ENCODE results near the gene NOTUM. TPM values are rescaled to one million over a fixed set of nuclear protein-coding genes. Genes with fewer than 3 reads are reported as not detected.

Gene NOTUM
- total and polyA plus RNA-seq, 10 of the 15 experiments (the other 5 are each of a cell fraction or from before 2014, with no cell fraction given) = 0.04 to 0.13 TPM; not detected in 8

DNA sequence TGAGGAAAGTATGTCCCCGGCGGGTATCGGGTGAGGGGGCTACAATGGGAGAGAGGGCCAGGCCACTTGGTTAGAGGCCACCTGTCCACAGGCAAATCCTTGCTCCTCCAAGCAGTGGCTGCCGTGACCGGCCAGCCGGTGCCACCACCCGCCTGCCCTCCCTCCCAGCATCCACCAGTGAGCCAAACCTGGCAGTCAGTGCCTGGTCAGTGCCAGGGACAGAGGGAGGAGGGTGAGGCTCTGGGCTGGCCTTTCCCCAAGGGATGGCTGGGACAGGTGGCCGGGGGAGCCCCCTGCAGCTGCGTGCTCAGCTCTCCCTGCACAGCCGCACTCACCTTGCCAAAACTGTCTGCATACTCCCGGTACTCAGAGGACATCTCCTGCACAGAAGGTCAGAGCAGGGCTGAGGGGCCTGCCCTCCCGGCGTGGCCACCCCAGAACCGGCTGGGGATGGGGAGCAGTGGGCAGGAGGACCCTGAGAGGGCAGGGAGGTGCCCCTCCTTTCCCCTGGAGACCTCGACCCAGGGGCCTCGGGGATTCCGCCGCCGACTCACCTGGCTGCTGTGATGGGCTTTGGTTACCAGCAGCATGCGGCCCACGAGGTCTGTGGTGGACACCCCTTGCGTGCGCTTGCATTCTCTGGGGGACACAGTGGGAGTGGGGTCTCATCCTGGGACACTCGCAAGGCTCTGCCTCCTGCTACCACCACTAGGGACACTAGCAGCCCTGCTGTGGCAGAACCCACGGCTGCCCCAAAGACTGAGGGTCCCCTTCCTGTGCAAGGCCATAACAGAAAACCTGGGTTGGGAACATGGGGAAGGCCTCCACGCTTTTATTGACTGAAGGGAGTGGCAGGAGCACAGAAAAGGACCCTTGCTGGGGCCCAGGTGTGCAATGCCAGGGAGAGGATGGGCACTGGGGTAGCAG, 53.5 kb downstream of the NOTUM start:
- Histone ChIP-seq H3K4me2 (ENCODE audit: control insufficient read depth, insufficient read depth) (no peak overlapping the region), H3K4me1 (ENCODE audit: control insufficient read depth, insufficient read depth, low read length) (peaks cover 5% of the 10 kb centered on the region; the same call in 1 of the 2 replicates), H3K4me3 (no peak overlapping the region), H2AFZ (ENCODE audit: control insufficient read depth, low read depth, low read length) (no peak overlapping the region), H3K9me3 (replicated peaks; ENCODE audit: control insufficient read depth, insufficient read depth, low read length) (no peaks in the 10 kb centered on the region), H3K9ac (ENCODE audit: control insufficient read depth, insufficient read depth, low read length) (no peak overlapping the region), H3K27me3 (replicated peaks in 1 of 2; ENCODE audit: control insufficient read depth in 2 of 2, insufficient read depth in 2 of 2, low read length in 1 of 2) (no peaks in the 10 kb centered on the region), H3K36me3 (ENCODE audit: control insufficient read depth in 2 of 2, insufficient read depth in 2 of 2, low read length in 1 of 2) (peaks cover 0 to 5% of the 10 kb centered on the region in 2 experiments; a peak in 3 of 4 replicates), H4K20me1 (ENCODE audit: control insufficient read depth, insufficient read depth) (no peaks in the 10 kb centered on the region), H3K27ac (ENCODE audit: control insufficient read depth, insufficient read depth) (no peak overlapping the region), H3K79me2 (ENCODE audit: control insufficient read depth, insufficient read depth, low read length) (peaks cover 13% of the 10 kb centered on the region)
- BruUV-seq (replicated peaks) = no TSS peak
- WGBS (ENCODE audit: insufficient coverage, insufficient replicate concordance, low lambda C conversion rate, missing lambda C conversion rate) = 82% methylated on average over 26 of the region's 26 CpGs
- FAIRE-seq (no peak), ATAC-seq (no peak), DNase-seq (ENCODE audit: low read depth, low spot score) (no peak)
- ChIA-PET CTCF (interaction anchor here (0.6 kb wide), 1 partner anchor 24 kb away, joined by 4 read pairs; no protein-coding TSS in a partner anchor), POLR2A (no interaction called here), SMC1A (ENCODE audit: uncharacterized antibody, unreplicated experiment) (no interaction called here), RAD21 (ENCODE audit: unreplicated experiment) (no interaction called here)
- in situ Hi-C loops (cut with MboI) = no loop called here
- TF ChIP-seq ZBED1 (IDR thresholded peaks at IDR 0.05; ENCODE audit: borderline replicate concordance) = no peak
- no peak for TF ChIP-seq HDGF (IDR thresholded peaks at IDR 0.05)
- no peak for TF ChIP-seq E4F1 (IDR thresholded peaks at IDR 0.05; ENCODE audit: borderline replicate concordance, partially characterized antibody)
- no peak for TF ChIP-seq E2F4 (IDR thresholded peaks at IDR 0.05; ENCODE audit: low read depth, low read length)
- no peak for TF ChIP-seq ZNF622 (IDR thresholded peaks at IDR 0.05)
- no peak for TF ChIP-seq PAX8 (IDR thresholded peaks at IDR 0.05)
- TF ChIP-seq MAX (IDR thresholded peaks at IDR 0.05; ENCODE audit: low read depth, low read length) = no peak
- no peak for TF ChIP-seq MXI1 (IDR thresholded peaks at IDR 0.05; ENCODE audit: low read depth, low read length)
- TF ChIP-seq ESRRA (IDR thresholded peaks at IDR 0.05; ENCODE audit: low read length) = no peak
- TF ChIP-seq CHD4 (IDR thresholded peaks at IDR 0.05) = no peak
- TF ChIP-seq MTA3 (IDR thresholded peaks at IDR 0.05; ENCODE audit: borderline replicate concordance, low read length) = no peak
- TF ChIP-seq SMC3 (IDR thresholded peaks at IDR 0.05; ENCODE audit: borderline replicate concordance, low read length) = no peak
- TF ChIP-seq CHD2 (IDR thresholded peaks at IDR 0.05; ENCODE audit: borderline replicate concordance, low read depth, low read length) = no peak
- TF ChIP-seq CBFB (IDR thresholded peaks at IDR 0.05; ENCODE audit: low read depth) = no peak
- intact Hi-C loops (cut with micrococcal nuclease; ENCODE audit: unreplicated experiment) = no loop called here
